ENCODE results near the gene MAPK7. TPM values are rescaled to one million over a fixed set of nuclear protein-coding genes. Genes with fewer than 3 reads are reported as not detected.

The MAPK7 gene
- total RNA-seq, result 39.3 and 39.5 TPM in 2 replicates
- long read RNA-seq, partial matches to known transcripts, result 0 of 2 reads
- long read RNA-seq, other reads (novel, unspliced or antisense), result 2 of 2 reads

- H3K9me3 Mint-ChIP-seq, result no peaks in the 10 kb centered on the region
- peak within 1 kb of the TSS; percentile 95 for H3K4me3 Mint-ChIP-seq
- H3K36me3 Mint-ChIP-seq (ENCODE audit: low read depth), result peaks cover 4% of the 10 kb centered on the region
- H3K4me1 Mint-ChIP-seq, result peaks cover 29% of the 10 kb centered on the region
- no peaks in the 10 kb centered on the region for H3K27me3 Mint-ChIP-seq (ENCODE audit: low read depth)
- TF ChIP-seq CTCF (conservative IDR thresholded peaks at IDR 0.05), result no peak
- H3K27ac Mint-ChIP-seq (ENCODE audit: unreplicated experiment), result peak within 1 kb of the TSS; percentile 96
- DNase-seq (ENCODE audit: low read depth, low spot score), result peak; percentile 93
Observed at GRCh38 chr17:19378416-19379360, at the start of gene MAPK7. MAPK7 (plus strand) TSS chr17:19378498; CDS start chr17:19378901, 403 bp downstream.

GRCh38 chr17:19329136-19329535 is 49.2 kb upstream of the MAPK7 start:
- Mint-ChIP-seq H3K27ac (ENCODE audit: unreplicated experiment) (no peak overlapping the region), H3K36me3 (ENCODE audit: low read depth) (peaks cover 17% of the 10 kb centered on the region)

GRCh38 chr17:19329839-19330238 is 48.5 kb upstream of the MAPK7 start:
- peak overlapping the region; percentile 72 for H3K27ac Mint-ChIP-seq (ENCODE audit: unreplicated experiment)

More at GRCh38 chr17:19329136-19329535, 49.2 kb upstream of the MAPK7 start:
- Mint-ChIP-seq H3K4me3 (no peak overlapping the region), H3K9me3 (peaks cover 6% of the 10 kb centered on the region), H3K27me3 (ENCODE audit: low read depth) (no peaks in the 10 kb centered on the region), H3K4me1 (peaks cover 19% of the 10 kb centered on the region)
- no peak for DNase-seq (ENCODE audit: low read depth, low spot score)
- TF ChIP-seq CTCF (conservative IDR thresholded peaks at IDR 0.05), result no peak

GRCh38 chr17:19330271-19330670 is 48.0 kb upstream of the MAPK7 start:
- no peak overlapping the region for H3K4me3 Mint-ChIP-seq
- peaks cover 19% of the 10 kb centered on the region for H3K4me1 Mint-ChIP-seq
- H3K27me3 Mint-ChIP-seq (ENCODE audit: low read depth), result no peaks in the 10 kb centered on the region
- peaks cover 3% of the 10 kb centered on the region for H3K9me3 Mint-ChIP-seq
- peaks cover 8% of the 10 kb centered on the region for H3K36me3 Mint-ChIP-seq (ENCODE audit: low read depth)
- TF ChIP-seq CTCF (conservative IDR thresholded peaks at IDR 0.05), result no peak
- no peak for DNase-seq (ENCODE audit: low read depth, low spot score)
- peak overlapping the region; percentile 72 for H3K27ac Mint-ChIP-seq (ENCODE audit: unreplicated experiment)

More at GRCh38 chr17:19329839-19330238, 48.5 kb upstream of the MAPK7 start:
- Mint-ChIP-seq H3K4me1 (peaks cover 19% of the 10 kb centered on the region), H3K27me3 (ENCODE audit: low read depth) (no peaks in the 10 kb centered on the region), H3K9me3 (peaks cover 6% of the 10 kb centered on the region), H3K36me3 (ENCODE audit: low read depth) (peaks cover 12% of the 10 kb centered on the region), H3K4me3 (no peak overlapping the region)
- no peak for TF ChIP-seq CTCF (conservative IDR thresholded peaks at IDR 0.05)
- no peak for DNase-seq (ENCODE audit: low read depth, low spot score)

GRCh38 chr17:19331134-19331533 is 47.2 kb upstream of the MAPK7 start:
- no peak for DNase-seq (ENCODE audit: low read depth, low spot score)
- Mint-ChIP-seq H3K4me3 (peak overlapping the region; percentile 4), H3K27me3 (ENCODE audit: low read depth) (no peaks in the 10 kb centered on the region), H3K4me1 (peaks cover 19% of the 10 kb centered on the region), H3K27ac (ENCODE audit: unreplicated experiment) (no peak overlapping the region), H3K9me3 (no peaks in the 10 kb centered on the region), H3K36me3 (ENCODE audit: low read depth) (peaks cover 5% of the 10 kb centered on the region)
- no peak for TF ChIP-seq CTCF (conservative IDR thresholded peaks at IDR 0.05)
